ENCODE measurements around the gene BROX.
A peak's percentile ranks its signal among the peaks of the same experiment; 100 is the strongest.
"Not testable (repeated sequence)": the region's sequence is repeated elsewhere in the genome, so short reads cannot be mapped to it uniquely, and the experiment has no call there.

Gene BROX

GRCh38 chr1:222732216-222733159, 20.1 kb downstream of the BROX start:
- DNase-seq (ENCODE audit: low read depth): no peak

- DNase-seq (ENCODE audit: low read depth): no peak
Measured at GRCh38 chr1:222734740-222735139, 22.4 kb downstream of the BROX start.

GRCh38 chr1:222736470-222736869, 24.1 kb downstream of the BROX start:
- DNase-seq (ENCODE audit: low read depth): no peak

GRCh38 chr1:222736972-222737371, 24.6 kb downstream of the BROX start, which contains the start of gene FAM177B:
FAM177B (plus strand) TSS chr1:222737202; CDS start chr1:222746546, 9,344 bp downstream.
- DNase-seq (ENCODE audit: low read depth): no peak

- no peak for DNase-seq (ENCODE audit: low read depth)
Measured at GRCh38 chr1:222739465-222739864, 27.1 kb downstream of the BROX start.

GRCh38 chr1:222739929-222740328, 27.6 kb downstream of the BROX start:
- no peak for DNase-seq (ENCODE audit: low read depth)

GRCh38 chr1:222741630-222742457, 29.5 kb downstream of the BROX start:
- not testable (repeated sequence) for DNase-seq (ENCODE audit: low read depth)

GRCh38 chr1:222749927-222750326, 37.6 kb downstream of the BROX start:
- no peak for DNase-seq (ENCODE audit: low read depth)

GRCh38 chr1:222750651-222751050, 38.3 kb downstream of the BROX start:
- DNase-seq (ENCODE audit: low read depth): no peak

GRCh38 chr1:222751255-222751654, 38.9 kb downstream of the BROX start:
- DNase-seq (ENCODE audit: low read depth): no peak

GRCh38 chr1:222754366-222755139, 42.2 kb downstream of the BROX start:
- peak; percentile 90 for DNase-seq (ENCODE audit: low read depth)

- no peak for DNase-seq (ENCODE audit: low read depth)
Measured at GRCh38 chr1:222757646-222758268, 45.4 kb downstream of the BROX start.

- no peak for DNase-seq (ENCODE audit: low read depth)
Measured at GRCh38 chr1:222759451-222760035, 47.2 kb downstream of the BROX start.

GRCh38 chr1:222761083-222761482, 48.7 kb downstream of the BROX start:
- DNase-seq (ENCODE audit: low read depth): no peak

GRCh38 chr1:222762178-222762577, 49.8 kb downstream of the BROX start:
- not testable (repeated sequence) for DNase-seq (ENCODE audit: low read depth)

GRCh38 chr1:222767152-222767571, 54.8 kb downstream of the BROX start:
- DNase-seq (ENCODE audit: low read depth): no peak

GRCh38 chr1:222768592-222768991, 56.2 kb downstream of the BROX start:
- DNase-seq (ENCODE audit: low read depth): no peak

- DNase-seq (ENCODE audit: low read depth): no peak
Measured at GRCh38 chr1:222769181-222769580, 56.8 kb downstream of the BROX start.

GRCh38 chr1:222769971-222770620, 57.7 kb downstream of the BROX start:
- DNase-seq (ENCODE audit: low read depth): no peak

GRCh38 chr1:222772996-222773379, 60.6 kb downstream of the BROX start:
- no peak for DNase-seq (ENCODE audit: low read depth)

GRCh38 chr1:222777463-222777862, 65.1 kb downstream of the BROX start:
- no peak for DNase-seq (ENCODE audit: low read depth)
